HK-2 (cell line): ENCODE data around the gene CKAP2L.
"Not testable (repeated sequence)": the region's sequence is repeated elsewhere in the genome, so short reads cannot be mapped to it uniquely, and the experiment has no call there.

Source experiments
- DNase-seq: peaks from one replicate; pipeline ENCODE4 v3.0.0-alpha.2; 2018; ENCODE audit not compliant: unreplicated experiment

CKAP2L gene

GRCh38 chr2:112706947-112707346, 57.5 kb downstream of the CKAP2L start:
- DNase-seq, result not testable (repeated sequence)

DNA sequence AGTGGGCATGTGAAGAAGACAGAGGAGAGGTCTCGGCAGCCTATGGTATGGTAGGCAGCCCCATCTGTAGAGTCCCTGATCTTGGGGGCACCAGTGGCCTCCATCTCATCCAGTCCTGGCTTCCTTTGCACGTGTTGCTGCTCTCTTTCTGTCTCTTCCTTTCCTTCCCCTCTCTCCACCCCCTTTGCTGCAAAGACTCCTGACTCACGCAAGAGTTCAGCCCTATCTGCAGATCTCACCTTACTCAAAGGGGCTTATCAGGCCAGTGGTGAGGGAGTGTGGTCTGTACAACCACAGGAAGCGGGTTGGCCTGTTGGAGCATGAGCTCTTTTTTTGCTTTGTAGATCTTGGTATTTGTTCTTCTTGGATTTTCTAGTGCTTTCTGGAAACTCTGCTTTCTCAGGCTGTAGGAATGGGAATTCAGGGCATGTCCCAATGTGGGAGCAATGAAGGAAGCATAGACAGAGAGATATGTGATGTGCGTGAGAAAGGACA, 58.2 kb downstream of the CKAP2L start:
- DNase-seq, result no peak

GRCh38 chr2:112705575-112705974, 58.8 kb downstream of the CKAP2L start:
- DNase-seq, result no peak

DNA sequence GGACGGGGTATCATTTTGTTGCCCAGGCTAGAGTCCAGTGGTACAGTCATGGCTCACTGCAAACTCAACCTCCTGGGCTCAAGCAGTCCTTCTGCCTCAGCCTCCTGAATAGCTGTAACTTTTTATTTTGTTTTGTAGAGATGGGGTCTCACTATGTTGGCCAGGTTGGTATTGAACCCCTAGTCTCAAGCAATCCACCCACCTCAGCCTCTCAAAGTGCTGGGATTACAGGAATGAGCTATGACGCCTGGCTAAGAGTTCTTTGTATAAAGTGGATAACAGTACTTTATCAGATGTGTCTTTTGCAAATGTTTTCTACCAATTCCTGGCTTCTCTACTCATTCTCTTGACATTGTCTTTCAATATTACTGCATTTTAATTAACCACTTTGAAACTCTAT, 60.7 kb downstream of the CKAP2L start:
- no peak for DNase-seq

GRCh38 chr2:112701052-112701451, 63.4 kb downstream of the CKAP2L start:
- DNase-seq, result no peak

DNA sequence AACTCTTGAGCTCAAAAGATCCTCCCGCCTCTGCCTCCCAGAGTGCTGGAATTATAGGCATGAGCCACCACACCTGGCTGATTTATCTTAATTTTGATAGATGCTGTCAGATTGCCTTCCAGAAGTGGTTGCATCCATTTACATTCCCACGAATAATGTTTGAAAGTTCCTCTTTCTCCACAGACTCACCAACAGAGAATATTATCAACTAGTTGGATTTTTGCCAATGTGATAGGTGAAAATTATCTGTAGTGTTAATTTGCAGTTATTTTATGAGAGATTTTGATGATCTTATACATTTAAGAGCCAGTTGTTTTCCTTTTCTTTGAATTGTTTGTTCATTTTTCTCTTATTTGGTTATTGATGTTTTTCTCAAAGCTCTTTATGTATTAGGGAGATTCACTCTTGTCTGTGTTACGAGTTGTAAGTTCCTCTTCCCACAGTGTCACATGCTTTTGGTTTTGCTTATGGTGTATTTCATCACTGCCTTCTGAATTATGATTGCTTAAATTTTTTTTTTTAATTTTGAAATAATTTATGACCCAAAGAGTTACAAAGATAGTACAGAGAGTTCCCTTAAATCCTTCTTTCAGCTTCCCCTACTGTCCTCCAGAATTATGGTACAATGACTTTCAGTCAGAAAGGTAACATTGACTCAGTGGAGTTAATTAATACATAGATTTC, 64.3 kb downstream of the CKAP2L start:
- no peak for DNase-seq

DNA sequence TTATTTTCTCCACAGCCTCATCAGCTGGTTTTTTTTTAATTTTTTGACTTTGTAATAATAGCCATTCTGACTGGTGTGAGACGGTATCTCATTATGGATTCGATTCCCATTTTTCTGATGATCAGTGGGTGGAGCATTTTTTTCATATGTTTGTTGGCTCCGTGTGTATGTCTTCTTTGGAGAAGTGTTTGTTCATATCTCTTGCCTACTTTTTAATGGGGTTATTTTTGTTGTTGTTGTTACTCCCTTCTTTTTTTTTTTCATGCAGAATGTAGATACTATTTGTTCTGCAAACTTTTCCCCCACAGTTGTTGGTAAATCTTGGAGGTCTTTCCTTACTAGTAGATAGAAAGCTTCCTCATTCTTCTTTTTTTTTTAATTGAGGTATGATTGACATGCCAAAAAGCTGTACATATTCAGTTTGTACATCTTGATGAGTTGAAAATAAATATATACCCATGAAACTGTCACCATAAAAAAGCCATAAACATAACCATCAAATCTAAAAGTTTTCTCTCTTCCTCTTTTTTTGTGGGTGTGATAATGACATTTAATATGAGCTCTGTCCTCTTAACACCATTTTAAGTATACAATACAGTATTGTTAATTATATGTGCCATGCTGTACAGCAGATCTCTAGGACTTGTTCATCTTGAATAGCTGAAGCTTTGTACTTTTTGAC, 65.4 kb downstream of the CKAP2L start:
- no peak for DNase-seq

DNA sequence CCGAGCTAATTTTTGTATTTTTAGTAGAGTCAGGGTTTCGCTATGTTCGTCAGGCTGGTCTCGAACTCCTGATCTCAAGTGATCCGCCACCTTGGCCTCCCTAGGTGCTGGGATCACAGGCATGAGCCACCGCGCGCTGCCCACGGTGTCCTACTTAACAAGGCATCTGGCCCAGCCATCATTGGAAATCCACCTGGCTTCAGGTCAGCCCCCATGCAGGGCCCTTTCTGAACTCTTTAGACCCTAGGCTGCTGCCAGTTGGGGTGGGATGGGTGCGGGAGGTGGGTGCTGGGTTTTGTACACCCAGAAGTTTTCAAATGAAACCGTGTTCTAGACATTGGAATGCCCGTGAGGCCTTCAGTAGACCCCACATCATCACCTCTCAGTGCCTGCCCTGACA, 70.2 kb downstream of the CKAP2L start:
- DNase-seq, result no peak

GRCh38 chr2:112693596-112693995, 70.8 kb downstream of the CKAP2L start:
- no peak for DNase-seq

DNA sequence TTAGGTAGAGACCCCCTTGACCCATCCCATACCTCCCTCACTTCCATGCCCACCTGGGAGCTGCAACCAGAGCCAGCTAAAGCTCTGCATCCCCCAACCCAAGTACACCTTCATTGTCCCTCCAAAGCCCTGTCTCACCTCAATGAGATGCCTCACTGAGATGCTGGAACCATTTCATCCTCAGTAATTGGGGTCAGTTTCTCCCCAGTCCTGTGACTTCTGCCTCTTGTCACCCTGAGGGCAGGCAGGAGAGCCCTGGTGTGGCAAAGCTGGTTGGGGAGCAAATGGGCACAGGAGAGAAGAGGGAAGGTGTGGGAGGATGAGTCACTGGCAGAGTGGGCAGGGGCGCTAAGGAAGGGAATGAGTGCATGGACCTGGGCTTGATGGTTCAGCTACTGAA, 71.5 kb downstream of the CKAP2L start:
- no peak for DNase-seq

DNA sequence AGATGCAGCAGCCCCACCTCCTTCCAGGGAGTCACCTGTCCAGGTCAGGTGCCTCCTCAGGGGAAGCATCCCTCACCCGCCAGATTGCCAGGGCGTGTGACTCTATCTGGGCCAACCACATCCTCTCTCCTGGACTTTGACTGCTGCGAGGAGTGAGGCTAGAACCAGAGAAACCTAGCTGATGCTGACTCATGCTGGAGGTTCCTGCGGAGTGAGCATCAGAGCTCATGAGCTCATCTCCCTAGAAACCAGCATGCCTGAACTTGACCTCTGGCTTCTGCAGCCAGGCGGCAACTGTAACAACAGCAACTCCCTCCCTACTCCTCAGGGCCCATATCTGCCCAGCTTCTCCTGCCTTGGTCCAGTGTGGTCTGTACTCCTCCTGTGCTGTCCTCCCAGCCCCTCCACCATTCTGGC, 71.9 kb downstream of the CKAP2L start:
- peak; percentile 85 for DNase-seq

DNA sequence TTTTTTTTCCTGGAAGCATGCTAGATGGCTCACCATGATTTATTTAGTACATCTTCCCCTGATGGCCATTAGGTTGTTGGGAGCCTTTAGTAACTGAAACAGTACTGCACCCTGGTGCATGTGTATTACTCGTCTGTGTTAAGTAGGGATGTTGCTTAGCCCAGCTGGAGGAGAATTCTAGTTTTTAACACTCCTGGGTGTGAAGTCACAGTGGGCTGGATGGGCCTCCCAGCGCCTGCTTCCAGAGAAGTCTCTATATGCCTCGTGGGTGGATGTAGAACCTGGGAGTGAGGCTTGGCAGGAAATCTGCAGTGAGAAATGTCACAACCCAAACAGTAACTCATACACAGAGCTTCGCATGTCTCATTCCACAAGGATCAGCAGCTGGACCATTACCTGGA, 72.5 kb downstream of the CKAP2L start:
- DNase-seq, result no peak

- peak; percentile 24 for DNase-seq
These were observed 73.5 kb downstream of the CKAP2L start for GRCh38 chr2:112690853-112691401.

GRCh38 chr2:112688086-112688880, 76.1 kb downstream of the CKAP2L start:
- no peak for DNase-seq

DNA sequence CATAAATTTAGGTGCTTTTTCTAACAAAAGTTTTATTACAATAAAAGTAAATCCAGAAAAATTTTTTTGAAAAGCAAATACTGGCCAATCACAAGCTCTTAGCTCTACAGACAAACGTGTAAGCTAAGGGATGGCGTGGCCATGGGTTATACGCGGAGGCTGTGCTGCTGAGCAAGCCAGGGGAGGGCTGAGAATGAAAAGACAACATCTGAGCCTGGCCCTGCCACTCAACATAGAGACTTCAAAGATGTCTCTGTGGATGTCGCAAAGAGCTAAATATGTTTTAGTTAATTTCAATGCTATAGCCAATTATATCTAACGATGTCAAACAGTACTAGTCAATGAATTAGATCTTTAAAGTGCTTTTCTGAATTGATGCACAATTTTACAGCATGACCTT, 76.9 kb downstream of the CKAP2L start:
- DNase-seq, result no peak
